SK-N-SH (cell line): Measurements from ENCODE around the gene CLTCL1. TPM values are rescaled to one million over a fixed set of nuclear protein-coding genes. Genes with fewer than 3 reads are reported as not detected.

Experiments
- CTCF ChIA-PET: fragments of 300-600, 350-600 bp; formaldehyde crosslinking; extraction: SDS; loops from one replicate; lab custom pipeline; 2021; lab: Yijun Ruan, JAX
- POLR2A ChIA-PET: fragments of 350-600 bp; sonication (Branson Sonifier 250); formaldehyde crosslinking; extraction: SDS; loops from one replicate; lab custom pipeline; 2020; ENCODE audit warnings: antibody characterized with exemption, inconsistent platforms; lab: Yijun Ruan, JAX
- DNase-seq: peaks from one replicate; pipeline ENCODE4 v3.0.0; 2012
- H2AFZ ChIP-seq: fragments of 200-600 bp; sonication (generic); 2 replicates; pipeline ENCODE4 v1.8.1; 2016; ENCODE audit warnings: antibody characterized with exemption, mild to moderate bottlenecking, low read depth
- H3F3A ChIP-seq: fragments of 200-600 bp; sonication (generic); replicated peaks from 2 replicates; pipeline ENCODE3; 2016; ENCODE audit warnings: antibody characterized with exemption, mild to moderate bottlenecking; ENCODE audit not compliant: insufficient read depth
- H3K27ac ChIP-seq, 2 experiments: fragments of 200-500 bp in 1 of 2; fragments of 200-600 bp in 1 of 2; sonication (Bioruptor generic) in 1 of 2; sonication (generic), shearing (Covaris generic) in 1 of 2; 2 replicates each; pipeline versions ENCODE4 v1.5.1 to v1.6.1; 2014 to 2016; ENCODE audit warnings: low read depth in 2 of 2, inconsistent platforms in 1 of 2, low read length in 1 of 2, mild to moderate bottlenecking in 1 of 2, mixed read lengths in 1 of 2
- H3K27me3 ChIP-seq: fragments of 200-600 bp; sonication (generic), shearing (Covaris generic); 2 replicates; pipeline ENCODE4 v1.6.1; 2016; ENCODE audit warnings: mixed run types; ENCODE audit not compliant: insufficient read depth
- H3K36me3 ChIP-seq, 2 experiments: fragments of 200-500 bp in 1 of 2; fragments of 200-600 bp in 1 of 2; sonication (Bioruptor generic) in 1 of 2; sonication (generic) in 1 of 2; replicated peaks in 1 of 2; 2 replicates each; pipeline versions ENCODE3 to v1.5.1; 2014 to 2016; ENCODE audit warnings: low read length in 1 of 2, mild to moderate bottlenecking in 1 of 2; ENCODE audit not compliant: insufficient read depth in 2 of 2, control insufficient read depth in 1 of 2
- H3K4me1 ChIP-seq, 2 experiments: fragments of 200-500 bp in 1 of 2; fragments of 200-600 bp in 1 of 2; sonication (Bioruptor generic) in 1 of 2; sonication (generic), shearing (Covaris generic) in 1 of 2; 2 replicates each; pipeline versions ENCODE4 v1.5.1 to v1.6.1; 2014 to 2016; ENCODE audit warnings: low read depth in 1 of 2, low read length in 1 of 2, mixed run types in 1 of 2; ENCODE audit not compliant: insufficient read depth in 2 of 2, control insufficient read depth in 1 of 2
- H3K4me2 ChIP-seq: fragments of 200-600 bp; sonication (generic), shearing (Covaris generic); 2 replicates; pipeline ENCODE4 v1.6.1; 2017; ENCODE audit warnings: mixed run types
- H3K4me3 ChIP-seq, 2 experiments: fragments of 200-500 bp in 1 of 2; fragments of 200-600 bp in 1 of 2; sonication (Bioruptor generic) in 1 of 2; sonication (generic), shearing (Covaris generic) in 1 of 2; 2 replicates each; pipeline versions ENCODE4 v1.5.1 to v1.8.1; 2014 to 2016; ENCODE audit warnings: low read depth in 2 of 2, inconsistent platforms in 1 of 2, low read length in 1 of 2, mild to moderate bottlenecking in 1 of 2, mixed read lengths in 1 of 2, moderate library complexity in 1 of 2
- H3K79me2 ChIP-seq: fragments of 200-600 bp; sonication (generic); 2 replicates; pipeline ENCODE4 v1.8.1; 2017; ENCODE audit warnings: mild to moderate bottlenecking; ENCODE audit not compliant: insufficient read depth
- H3K9ac ChIP-seq: fragments of 200-600 bp; sonication (generic); 2 replicates; pipeline ENCODE4 v1.6.1; 2017; ENCODE audit warnings: mixed run types
- H3K9me2 ChIP-seq: fragments of 200-600 bp; sonication (generic); 2 replicates; pipeline ENCODE4 v1.6.1; 2017; ENCODE audit warnings: mixed run types
- H3K9me3 ChIP-seq: fragments of 200-600 bp; sonication (generic); 2 replicates; pipeline ENCODE4 v1.6.1; 2017; ENCODE audit warnings: mixed run types, mild to moderate bottlenecking, moderate library complexity
- H4K20me1 ChIP-seq: fragments of 200-600 bp; sonication (generic); 2 replicates; pipeline ENCODE4 v1.6.1; 2017; ENCODE audit warnings: mild to moderate bottlenecking, mixed run types; ENCODE audit not compliant: insufficient read depth
- CHD2 ChIP-seq: fragments of 150-350 bp; IDR thresholded peaks from 2 replicates; pipeline ENCODE4 v1.6.1; 2018; ENCODE audit warnings: low read length; ENCODE audit not compliant: partially characterized antibody
- ELF1 ChIP-seq: IDR thresholded peaks from 2 replicates; pipeline ENCODE4 v1.4.0; 2012
- EP300 ChIP-seq, 2 experiments: IDR thresholded peaks; 2 replicates each; pipeline versions ENCODE4 v1.4.0 to v1.6.1; 2012; ENCODE audit warnings: borderline replicate concordance in 1 of 2, low read depth in 1 of 2, low read length in 1 of 2
- FOXM1 ChIP-seq: IDR thresholded peaks from 2 replicates; pipeline ENCODE4 v1.4.0; 2012; ENCODE audit warnings: low read depth, mild to moderate bottlenecking
- GABPA ChIP-seq: IDR thresholded peaks from 2 replicates; pipeline ENCODE4 v1.4.0; 2012; ENCODE audit warnings: low read depth, mild to moderate bottlenecking
- GATA2 ChIP-seq: sonication (generic); formaldehyde crosslinking; IDR thresholded peaks from 2 replicates; pipeline ENCODE4 v1.5.0; 2020; ENCODE audit warnings: mild to moderate bottlenecking, missing genetic modification reagents
- MAX ChIP-seq: IDR thresholded peaks from 2 replicates; pipeline ENCODE4 v1.4.0; 2012; ENCODE audit warnings: low read depth
- MXI1 ChIP-seq: IDR thresholded peaks from 2 replicates; pipeline ENCODE4 v1.6.1; 2012; ENCODE audit warnings: mild to moderate bottlenecking, low read depth, low read length, improper control_type of control experiment
- NRF1 ChIP-seq: IDR thresholded peaks from 2 replicates; pipeline ENCODE4 v1.6.1; 2012; ENCODE audit warnings: low read depth, mild to moderate bottlenecking, low read length
- PBX3 ChIP-seq: IDR thresholded peaks from 2 replicates; pipeline ENCODE4; 2012
- POLR2AphosphoS5 ChIP-seq: IDR thresholded peaks from 2 replicates; pipeline ENCODE4 v1.6.1; 2012; ENCODE audit warnings: low read depth, low read length
- RCOR1 ChIP-seq: fragments of 150-350 bp; IDR thresholded peaks from 2 replicates; pipeline ENCODE4 v1.6.1; 2017; ENCODE audit warnings: antibody characterized with exemption, low read length
- REST ChIP-seq: IDR thresholded peaks from 2 replicates; pipeline ENCODE4 v1.6.1; 2012; ENCODE audit warnings: mild to moderate bottlenecking, low read depth, low read length, moderate library complexity
- RXRA ChIP-seq: IDR thresholded peaks from 2 replicates; pipeline ENCODE4 v1.4.0; 2012; ENCODE audit warnings: low read depth, mild to moderate bottlenecking, borderline replicate concordance
- SMC3 ChIP-seq: IDR thresholded peaks from 2 replicates; pipeline ENCODE4 v1.6.1; 2012; ENCODE audit warnings: low read depth, low read length, improper control_type of control experiment
- TAF1 ChIP-seq: IDR thresholded peaks from 2 replicates; pipeline ENCODE4 v1.6.1; 2012; ENCODE audit warnings: low read depth, mild to moderate bottlenecking, low read length, moderate library complexity, borderline replicate concordance
- TCF12 ChIP-seq: IDR thresholded peaks from 2 replicates; pipeline ENCODE4 v1.4.0; 2012
- TEAD4 ChIP-seq: IDR thresholded peaks from 2 replicates; pipeline ENCODE4 v1.4.0; 2012; ENCODE audit warnings: mild to moderate bottlenecking, borderline replicate concordance; ENCODE audit not compliant: insufficient read depth
- USF2 ChIP-seq: fragments of 150-350 bp; IDR thresholded peaks from 2 replicates; pipeline ENCODE4 v1.6.1; 2017; ENCODE audit warnings: antibody characterized with exemption, low read length, low read depth, borderline replicate concordance
- YY1 ChIP-seq: IDR thresholded peaks from 2 replicates; pipeline ENCODE4 v1.4.0; 2012; ENCODE audit warnings: low read depth, mild to moderate bottlenecking
- WGBS: methylation state at CpG from one replicate; pipeline ENCODE4 v1.1.6; 2017; ENCODE audit warnings: low lambda C conversion rate; 5-methylcytosine and 5-hydroxymethylcytosine counted together
- polyA plus RNA-seq, 3 experiments: library from polyadenylated mRNA; depleted of rRNA; stranded (reverse); fragments of >200 nt; gene quantifications; 2 replicates each; pipeline ENCODE4 v1.2.3, GENCODE V29; 2012

The CLTCL1 gene
- polyA plus RNA-seq (2012; rRNA removed) = 6.7 and 8.6 TPM in 2 replicates
- 4.0 and 4.4 TPM in 2 replicates for polyA plus RNA-seq (2012; cell fraction: cytosol; rRNA removed)
- 29.0 and 30.8 TPM in 2 replicates for polyA plus RNA-seq (2012; cell fraction: nucleus; rRNA removed)

GRCh38 chr22:19291580-19292457 lies at the start of gene CLTCL1:
Gene CLTCL1 (minus strand): TSS chr22:19291719. CDS start chr22:19291641, 78 bp downstream.
- peak within 1 kb of the TSS; percentile 16 to 68; a peak in 3 of 4 replicates for H3K27ac ChIP-seq
- H3K4me1 ChIP-seq = peaks cover 14 to 18% of the 10 kb centered on the region in 2 experiments
- CTCF ChIA-PET = interaction anchor here (0.6 to 2.5 kb wide), 9 partner anchors 8 to 147 kb away, joined by 3 to 9 read pairs (median 4); partner anchors contain the start of genes ESS2 and SLC25A1
- H3K4me2 ChIP-seq = peak within 1 kb of the TSS; percentile 94
- no peaks in the 10 kb centered on the region for H4K20me1 ChIP-seq
- POLR2A ChIA-PET = interaction anchor here (0.9 kb wide), 1 partner anchor 113 kb away, joined by 5 read pairs; the partner anchor contains the start of gene SLC25A1
- no peaks in the 10 kb centered on the region for H3K36me3 ChIP-seq
- H3K4me3 ChIP-seq = peak within 1 kb of the TSS; percentile 84 to 92
- 9% methylated on average over 15 of the region's 74 CpGs for WGBS
- H3F3A ChIP-seq = peaks cover 5% of the 10 kb centered on the region
- peak within 1 kb of the TSS; percentile 86 for H3K9ac ChIP-seq
- no peaks in the 10 kb centered on the region for H3K9me2 ChIP-seq
- H2AFZ ChIP-seq = peak within 1 kb of the TSS; percentile 100
- no peaks in the 10 kb centered on the region for H3K9me3 ChIP-seq
- DNase-seq = peak; percentile 100
- peaks cover 30% of the 10 kb centered on the region; the same call in 1 of the 2 replicates for H3K79me2 ChIP-seq
- TF ChIP-seq ELF1 = no peak
- no peak; the same call in 1 of the 2 replicates for TF ChIP-seq MAX
- TF ChIP-seq MXI1 = peak; percentile 70; the same call in 1 of the 2 replicates
- TF ChIP-seq SMC3 = 0 out of 2 replicates have a peak, but pooled peaks have one; percentile 5
- no peak for TF ChIP-seq EP300 (IDR thresholded peaks at IDR 0.05; ENCODE audit: borderline replicate concordance in 1 of 2, low read depth in 1 of 2, low read length in 1 of 2)
- no peak for TF ChIP-seq TCF12
- TF ChIP-seq RXRA = no peak
- TF ChIP-seq CHD2 = peak; percentile 85
- no peak for TF ChIP-seq TAF1
- TF ChIP-seq GATA2 (CRISPR knock-in tag) = 0 out of 2 replicates have a peak, but pooled peaks have one; percentile 10
- peak; percentile 56 for TF ChIP-seq NRF1
- TF ChIP-seq REST = no peak
- TF ChIP-seq USF2 = no peak
- TF ChIP-seq FOXM1 = no peak
- peak; percentile 70 for TF ChIP-seq PBX3
- no peak for TF ChIP-seq GABPA
- TF ChIP-seq RCOR1 = no peak
- TF ChIP-seq YY1 = no peak
- peak; percentile 41; the same call in 1 of the 2 replicates for TF ChIP-seq POLR2AphosphoS5
- TF ChIP-seq TEAD4 = no peak
- TF ChIP-seq, all 33 proteins: peak for 7
- H3K27me3 ChIP-seq = no peaks in the 10 kb centered on the region
